HepG2 (cell line): Measurements from ENCODE around the gene HMBS. TPM values are rescaled to one million over a fixed set of nuclear protein-coding genes. Genes with fewer than 3 reads are reported as not detected.
A peak's percentile ranks its signal among the peaks of the same experiment; 100 is the strongest.

ENCODE experiments used
- CAMTA2 ChIP-seq: sonication (generic); formaldehyde crosslinking; IDR thresholded peaks from 2 replicates; pipeline ENCODE4 v1.4.0; 2020; ENCODE audit warnings: mild to moderate bottlenecking, missing genetic modification reagents, borderline replicate concordance
- CBX1 ChIP-seq: IDR thresholded peaks from one replicate; pipeline ENCODE4 v1.6.1; 2016; ENCODE audit warnings: antibody characterized with exemption, low read depth
- ETV5 ChIP-seq: IDR thresholded peaks from 2 replicates; pipeline ENCODE4 v1.6.1; 2018; ENCODE audit warnings: missing biosample characterization, missing genetic modification reagents, inconsistent platforms, borderline replicate concordance
- FOXO1 ChIP-seq: sonication (generic); formaldehyde crosslinking; IDR thresholded peaks from 2 replicates; pipeline ENCODE4 v1.4.0; 2020; ENCODE audit warnings: missing genetic modification reagents
- GLI4 ChIP-seq: sonication (generic); formaldehyde crosslinking; IDR thresholded peaks from 2 replicates; pipeline ENCODE4 v1.5.1; 2020; ENCODE audit warnings: missing genetic modification reagents, mild to moderate bottlenecking, moderate library complexity, borderline replicate concordance
- HNRNPL ChIP-seq: fragments of 200-400 bp; formaldehyde crosslinking; IDR thresholded peaks from 2 replicates; pipeline ENCODE4 v1.6.1; 2017; ENCODE audit warnings: mild to moderate bottlenecking, low read depth, low read length
- NFE2L1 ChIP-seq: sonication (generic); formaldehyde crosslinking; IDR thresholded peaks from 2 replicates; pipeline ENCODE4 v1.4.0; 2020; ENCODE audit warnings: missing genetic modification reagents, mild to moderate bottlenecking, borderline replicate concordance
- RBFOX2 ChIP-seq: fragments of 200-400 bp; formaldehyde crosslinking; IDR thresholded peaks from 2 replicates; pipeline ENCODE4 v1.6.1; 2017; ENCODE audit warnings: low read depth, mild to moderate bottlenecking, low read length
- SIX4 ChIP-seq: sonication (generic); formaldehyde crosslinking; IDR thresholded peaks from 2 replicates; pipeline ENCODE4 v1.4.0; 2020; ENCODE audit warnings: missing genetic modification reagents
- SMARCC2 ChIP-seq: fragments of 450-650 bp; IDR thresholded peaks from 2 replicates; pipeline ENCODE4 v1.6.1; 2017; ENCODE audit warnings: antibody characterized with exemption, mild to moderate bottlenecking
- SOX13 ChIP-seq, 3 experiments: fragments of 450-650 bp in 1 of 3; sonication (generic) in 1 of 3; formaldehyde crosslinking in 1 of 3; IDR thresholded peaks in 2 of 3; conservative IDR thresholded peaks in 1 of 3; 2 replicates each; pipeline versions ENCODE4 v1.5.0 to v1.6.1; 2016 to 2020; ENCODE audit warnings: antibody characterized with exemption in 1 of 3, mild to moderate bottlenecking in 1 of 3, missing compliant biosample characterization in 1 of 3, missing genetic modification reagents in 1 of 3, moderate library complexity in 1 of 3
- THAP11 ChIP-seq: IDR thresholded peaks from 2 replicates; pipeline ENCODE4 v1.6.1; 2016; ENCODE audit warnings: missing biosample characterization, missing genetic modification reagents
- TSC22D2 ChIP-seq: sonication (generic); formaldehyde crosslinking; IDR thresholded peaks from 2 replicates; pipeline ENCODE4 v1.5.1; 2020; ENCODE audit warnings: missing genetic modification reagents, mild to moderate bottlenecking, borderline replicate concordance
- YEATS4 ChIP-seq: sonication (generic); formaldehyde crosslinking; IDR thresholded peaks from 2 replicates; pipeline ENCODE4 v1.4.0; 2020; ENCODE audit warnings: missing genetic modification reagents, borderline replicate concordance
- ZBTB8A ChIP-seq: sonication (generic); formaldehyde crosslinking; IDR thresholded peaks from 2 replicates; pipeline ENCODE4 v1.4.0; 2020; ENCODE audit warnings: mild to moderate bottlenecking, low read depth, missing genetic modification reagents, borderline replicate concordance
- ZFP1 ChIP-seq: IDR thresholded peaks from 2 replicates; pipeline ENCODE4 v1.6.1; 2016
- ZNF207 ChIP-seq: fragments of 450-650 bp; IDR thresholded peaks from 2 replicates; pipeline ENCODE4 v1.6.1; 2016; ENCODE audit warnings: antibody characterized with exemption, borderline replicate concordance
- ZNF33A ChIP-seq: sonication (generic); formaldehyde crosslinking; IDR thresholded peaks from 2 replicates; pipeline ENCODE4 v1.5.1; 2020; ENCODE audit warnings: missing genetic modification reagents, mild to moderate bottlenecking, moderate library complexity, borderline replicate concordance
- ZNF430 ChIP-seq: sonication (generic); formaldehyde crosslinking; IDR thresholded peaks from 2 replicates; pipeline ENCODE4 v1.9.0; 2021; ENCODE audit warnings: mild to moderate bottlenecking, missing genetic modification reagents
- ZSCAN31 ChIP-seq: sonication (generic); formaldehyde crosslinking; IDR thresholded peaks from 2 replicates; pipeline ENCODE4 v1.5.0; 2020; ENCODE audit warnings: low read depth, mild to moderate bottlenecking, missing genetic modification reagents
- polyA plus RNA-seq, 8 experiments: library from polyadenylated mRNA; depleted of rRNA in 3 of 8; stranded (reverse) in 7 of 8; unstranded in 1 of 8; fragments of >200 nt; fragmentation: Illumina TruSeq in 4 of 8; extraction: Trizol in 4 of 8; gene quantifications; 2 replicates each; pipeline versions ENCODE4 v1.2.1 to v1.2.3, GENCODE V29; 2011 to 2016; ENCODE audit warnings: low read depth in 4 of 8, missing spikeins in 1 of 8, mixed read lengths in 1 of 8; ENCODE audit not compliant: insufficient read depth in 1 of 8
- total RNA-seq, 5 experiments: library from RNA; depleted of rRNA; stranded (reverse); fragments of >200 nt; fragmentation: Illumina TruSeq; extraction: Trizol; gene quantifications; 2 replicates each; pipeline ENCODE4 v1.2.3, GENCODE V29; 2016; ENCODE audit warnings: low read depth in 1 of 5
- TF ChIP-seq, protein P1 (sequence below): sonication (generic); formaldehyde crosslinking; IDR thresholded peaks from 2 replicates; pipeline ENCODE4 v1.5.0; 2020; ENCODE audit warnings: missing genetic modification reagents
- TF ChIP-seq, protein P2 (sequence below): sonication (generic); formaldehyde crosslinking; IDR thresholded peaks from 2 replicates; pipeline ENCODE4 v1.4.0; 2020; ENCODE audit warnings: missing genetic modification reagents, borderline replicate concordance
- TF ChIP-seq, protein P3 (sequence below): sonication (generic); formaldehyde crosslinking; IDR thresholded peaks from 2 replicates; pipeline ENCODE4 v1.5.0; 2020; ENCODE audit warnings: mild to moderate bottlenecking, missing genetic modification reagents, borderline replicate concordance
- TF ChIP-seq, protein P4 (sequence below): sonication (generic); formaldehyde crosslinking; IDR thresholded peaks from 2 replicates; pipeline ENCODE4 v1.8.1; 2023; ENCODE audit warnings: mild to moderate bottlenecking, missing genetic modification reagents, borderline replicate concordance

The HMBS gene
- total and polyA plus RNA-seq, 2 of the 13 experiments (the other 11 are each of a cell fraction or from before 2014, with no cell fraction given) = 9.4 to 46.9 TPM

DNA sequence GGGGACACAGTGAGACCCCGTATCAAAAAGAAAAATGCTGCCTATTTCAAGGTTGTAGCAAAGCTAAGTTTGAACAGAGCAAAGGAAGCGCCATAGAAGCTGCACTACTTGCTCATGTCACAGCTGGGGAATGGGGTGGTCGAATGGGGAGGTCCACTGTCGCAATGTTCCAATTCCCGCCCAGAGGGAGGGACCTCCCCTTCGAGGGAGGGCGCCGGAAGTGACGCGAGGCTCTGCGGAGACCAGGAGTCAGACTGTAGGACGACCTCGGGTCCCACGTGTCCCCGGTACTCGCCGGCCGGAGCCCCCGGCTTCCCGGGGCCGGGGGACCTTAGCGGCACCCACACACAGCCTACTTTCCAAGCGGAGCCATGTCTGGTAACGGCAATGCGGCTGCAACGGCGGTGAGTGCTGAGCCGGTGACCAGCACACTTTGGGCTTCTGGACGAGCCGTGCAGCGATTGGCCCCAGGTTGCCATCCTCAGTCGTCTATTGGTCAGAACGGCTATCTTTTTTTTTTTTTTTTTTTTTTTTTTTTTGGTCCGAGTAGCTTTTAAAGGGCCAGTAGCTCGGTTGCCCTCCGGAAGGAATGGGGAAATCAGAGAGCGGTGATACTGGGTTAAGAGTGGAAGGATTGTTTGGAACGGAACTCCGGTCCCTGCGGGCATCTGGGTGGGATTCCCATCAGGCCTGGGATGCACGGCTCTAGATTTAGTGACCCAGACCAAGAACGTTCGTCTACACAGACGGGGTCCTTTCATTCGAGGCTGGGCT, at the start of gene HMBS (continued):
- TF ChIP-seq NFE2L1 (CRISPR knock-in tag) (no peak), ZNF430 (CRISPR knock-in tag) (peak; percentile 64; the same call in 1 of the 2 replicates), HNRNPL (no peak), SMARCC2 (no peak), CAMTA2 (CRISPR knock-in tag) (0 out of 2 replicates have a peak, but pooled peaks have one; percentile 35), ZNF33A (CRISPR knock-in tag) (no peak), YEATS4 (CRISPR knock-in tag) (peak; percentile 78), RBFOX2 (peak; percentile 94), ZFP1 (CRISPR knock-in tag) (peak; percentile 24; the same call in 1 of the 2 replicates), FOXO1 (peak; percentile 38), ZSCAN31 (CRISPR knock-in tag) (peak; percentile 82; the same call in 1 of the 2 replicates), SOX13 (IDR thresholded peaks at IDR 0.05) (no peak), SOX13 (CRISPR knock-in tag; conservative IDR thresholded peaks at IDR 0.05 in 1 of 2, IDR thresholded peaks at IDR 0.05 in 1 of 2) (peak in 1 of 2 experiments; percentile 9; a peak in 1 of 4 replicates), SIX4 (CRISPR knock-in tag) (no peak), ZBTB8A (CRISPR knock-in tag) (no peak), TSC22D2 (no peak), ZNF207 (no peak), GLI4 (no peak; the same call in 1 of the 2 replicates), THAP11 (peak; percentile 81), CBX1 (no peak), ETV5 (CRISPR knock-in tag) (peak; percentile 56)
- TF ChIP-seq, protein P1, sequence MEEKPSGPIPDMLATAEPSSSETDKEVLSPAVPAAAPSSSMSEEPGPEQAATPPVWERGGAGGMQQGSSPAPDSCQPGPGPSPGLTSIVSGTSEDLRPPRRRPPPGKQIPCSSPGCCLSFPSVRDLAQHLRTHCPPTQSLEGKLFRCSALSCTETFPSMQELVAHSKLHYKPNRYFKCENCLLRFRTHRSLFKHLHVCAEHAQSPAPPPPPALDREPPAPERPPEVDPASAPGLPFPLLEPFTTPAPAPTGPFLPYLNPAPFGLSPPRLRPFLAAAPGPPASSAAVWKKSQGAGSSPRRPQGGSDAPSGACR (CRISPR knock-in tag) = 0 out of 2 replicates have a peak, but pooled peaks have one; percentile 30
- TF ChIP-seq, protein P2, sequence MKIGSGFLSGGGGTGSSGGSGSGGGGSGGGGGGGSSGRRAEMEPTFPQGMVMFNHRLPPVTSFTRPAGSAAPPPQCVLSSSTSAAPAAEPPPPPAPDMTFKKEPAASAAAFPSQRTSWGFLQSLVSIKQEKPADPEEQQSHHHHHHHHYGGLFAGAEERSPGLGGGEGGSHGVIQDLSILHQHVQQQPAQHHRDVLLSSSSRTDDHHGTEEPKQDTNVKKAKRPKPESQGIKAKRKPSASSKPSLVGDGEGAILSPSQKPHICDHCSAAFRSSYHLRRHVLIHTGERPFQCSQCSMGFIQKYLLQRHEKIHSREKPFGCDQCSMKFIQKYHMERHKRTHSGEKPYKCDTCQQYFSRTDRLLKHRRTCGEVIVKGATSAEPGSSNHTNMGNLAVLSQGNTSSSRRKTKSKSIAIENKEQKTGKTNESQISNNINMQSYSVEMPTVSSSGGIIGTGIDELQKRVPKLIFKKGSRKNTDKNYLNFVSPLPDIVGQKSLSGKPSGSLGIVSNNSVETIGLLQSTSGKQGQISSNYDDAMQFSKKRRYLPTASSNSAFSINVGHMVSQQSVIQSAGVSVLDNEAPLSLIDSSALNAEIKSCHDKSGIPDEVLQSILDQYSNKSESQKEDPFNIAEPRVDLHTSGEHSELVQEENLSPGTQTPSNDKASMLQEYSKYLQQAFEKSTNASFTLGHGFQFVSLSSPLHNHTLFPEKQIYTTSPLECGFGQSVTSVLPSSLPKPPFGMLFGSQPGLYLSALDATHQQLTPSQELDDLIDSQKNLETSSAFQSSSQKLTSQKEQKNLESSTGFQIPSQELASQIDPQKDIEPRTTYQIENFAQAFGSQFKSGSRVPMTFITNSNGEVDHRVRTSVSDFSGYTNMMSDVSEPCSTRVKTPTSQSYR (CRISPR knock-in tag) = peak; percentile 38; the same call in 1 of the 2 replicates
- TF ChIP-seq, protein P3, sequence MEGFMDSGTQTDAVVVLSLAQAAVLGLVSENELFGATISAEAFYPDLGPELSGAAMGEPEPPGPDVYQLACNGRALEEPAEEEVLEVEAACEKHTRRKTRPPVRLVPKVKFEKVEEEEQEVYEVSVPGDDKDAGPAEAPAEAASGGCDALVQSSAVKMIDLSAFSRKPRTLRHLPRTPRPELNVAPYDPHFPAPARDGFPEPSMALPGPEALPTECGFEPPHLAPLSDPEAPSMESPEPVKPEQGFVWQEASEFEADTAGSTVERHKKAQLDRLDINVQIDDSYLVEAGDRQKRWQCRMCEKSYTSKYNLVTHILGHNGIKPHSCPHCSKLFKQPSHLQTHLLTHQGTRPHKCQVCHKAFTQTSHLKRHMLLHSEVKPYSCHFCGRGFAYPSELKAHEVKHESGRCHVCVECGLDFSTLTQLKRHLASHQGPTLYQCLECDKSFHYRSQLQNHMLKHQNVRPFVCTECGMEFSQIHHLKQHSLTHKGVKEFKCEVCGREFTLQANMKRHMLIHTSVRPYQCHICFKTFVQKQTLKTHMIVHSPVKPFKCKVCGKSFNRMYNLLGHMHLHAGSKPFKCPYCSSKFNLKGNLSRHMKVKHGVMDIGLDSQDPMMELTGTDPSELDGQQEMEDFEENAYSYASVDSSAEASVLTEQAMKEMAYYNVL = 0 out of 2 replicates have a peak, but pooled peaks have one; percentile 47
- TF ChIP-seq, protein P4, sequence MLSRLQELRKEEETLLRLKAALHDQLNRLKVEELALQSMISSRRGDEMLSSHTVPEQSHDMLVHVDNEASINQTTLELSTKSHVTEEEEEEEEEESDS (CRISPR knock-in tag) = peak; percentile 59; the same call in 1 of the 2 replicates
